H9 (cell line): ENCODE measurements around the gene SRRM3. TPM values are rescaled to one million over a fixed set of nuclear protein-coding genes. Genes with fewer than 3 reads are reported as not detected.

Source experiments
- DNase-seq: peaks from one replicate; pipeline ENCODE4 v3.0.0-alpha.2; 2017
- H2AFZ ChIP-seq: one replicate; pipeline ENCODE4 v1.6.1; 2013; ENCODE audit warnings: mild to moderate bottlenecking, low read length, control low read depth, moderate library complexity
- H2AK5ac ChIP-seq: 2 replicates; pipeline ENCODE4 v1.6.1; 2013; ENCODE audit warnings: low read length, control low read depth, mixed read lengths; ENCODE audit not compliant: insufficient read length
- H2BK120ac ChIP-seq: one replicate; pipeline ENCODE4 v1.6.1; 2013; ENCODE audit warnings: low read depth, mild to moderate bottlenecking, low read length, control low read depth, inconsistent platforms; ENCODE audit not compliant: poor library complexity, severe bottlenecking
- H2BK12ac ChIP-seq: 2 replicates; pipeline ENCODE4 v1.6.1; 2013; ENCODE audit warnings: low read length, control low read depth, mixed read lengths, low read depth; ENCODE audit not compliant: insufficient read length
- H2BK15ac ChIP-seq: 2 replicates; pipeline ENCODE4 v1.6.1; 2013; ENCODE audit warnings: low read depth, low read length, control low read depth
- H2BK20ac ChIP-seq: one replicate; pipeline ENCODE4 v1.6.1; 2013; ENCODE audit warnings: low read depth, mild to moderate bottlenecking, low read length, control low read depth, inconsistent platforms; ENCODE audit not compliant: poor library complexity, severe bottlenecking
- H2BK5ac ChIP-seq: 2 replicates; pipeline ENCODE4 v1.6.1; 2013; ENCODE audit warnings: low read length, control low read depth, mixed read lengths; ENCODE audit not compliant: insufficient read length
- H3K14ac ChIP-seq: 2 replicates; pipeline ENCODE4 v1.6.1; 2013; ENCODE audit warnings: low read length, control low read depth; ENCODE audit not compliant: insufficient read depth
- H3K18ac ChIP-seq: 2 replicates; pipeline ENCODE4 v1.6.1; 2013; ENCODE audit warnings: low read depth, mild to moderate bottlenecking, mixed read lengths, low read length, control low read depth; ENCODE audit not compliant: insufficient read length
- H3K23ac ChIP-seq: 2 replicates; pipeline ENCODE4 v1.6.1; 2013; ENCODE audit warnings: low read length, control low read depth, mixed read lengths, low read depth; ENCODE audit not compliant: insufficient read length
- H3K23me2 ChIP-seq: 2 replicates; pipeline ENCODE4 v1.6.1; 2013; ENCODE audit warnings: low read depth, mild to moderate bottlenecking, mixed read lengths, low read length, control low read depth; ENCODE audit not compliant: insufficient read length, poor library complexity, severe bottlenecking
- H3K27ac ChIP-seq: 2 replicates; pipeline ENCODE4 v1.5.1; 2013; ENCODE audit warnings: low read length, control low read depth, mixed read lengths, low read depth; ENCODE audit not compliant: insufficient read length
- H3K27me3 ChIP-seq: 2 replicates; pipeline ENCODE4 v1.6.1; 2013; ENCODE audit warnings: low read length, control low read depth, inconsistent platforms; ENCODE audit not compliant: insufficient read depth
- H3K4ac ChIP-seq: 2 replicates; pipeline ENCODE4 v1.6.1; 2013; ENCODE audit warnings: low read depth, mild to moderate bottlenecking, control low read depth, inconsistent platforms, low read length, moderate library complexity
- H3K4me1 ChIP-seq: 2 replicates; pipeline ENCODE4 v1.6.1; 2013; ENCODE audit warnings: low read length, control low read depth, inconsistent platforms; ENCODE audit not compliant: insufficient read depth
- H3K4me2 ChIP-seq: 2 replicates; pipeline ENCODE4 v1.6.1; 2013; ENCODE audit warnings: low read length, control low read depth, mixed read lengths; ENCODE audit not compliant: insufficient read length, insufficient read depth
- H3K56ac ChIP-seq: 2 replicates; pipeline ENCODE4 v1.6.1; 2013; ENCODE audit warnings: low read depth, mild to moderate bottlenecking, mixed read lengths, low read length, control low read depth; ENCODE audit not compliant: insufficient read length
- H3K79me1 ChIP-seq: 2 replicates; pipeline ENCODE4 v1.6.1; 2013; ENCODE audit warnings: low read depth, mild to moderate bottlenecking, moderate library complexity, low read length, control low read depth, inconsistent platforms; ENCODE audit not compliant: insufficient read depth, poor library complexity, severe bottlenecking
- H3K79me2 ChIP-seq: 2 replicates; pipeline ENCODE4 v1.6.1; 2013; ENCODE audit warnings: low read length, control low read depth, inconsistent platforms; ENCODE audit not compliant: insufficient read depth
- H3K9ac ChIP-seq: 2 replicates; pipeline ENCODE4 v1.6.1; 2013; ENCODE audit warnings: low read length, control low read depth, mixed read lengths; ENCODE audit not compliant: insufficient read length; ENCODE audit errors: extremely low read depth
- H3K9me3 ChIP-seq: one replicate; pipeline ENCODE4 v1.6.1; 2013; ENCODE audit warnings: low read depth, low read length, inconsistent platforms; ENCODE audit not compliant: control insufficient read depth
- H3T11ph ChIP-seq: one replicate; pipeline ENCODE4 v1.6.1; 2013; ENCODE audit warnings: mild to moderate bottlenecking, low read length, control low read depth, inconsistent platforms
- H4K20me1 ChIP-seq: one replicate; pipeline ENCODE4 v1.6.1; 2013; ENCODE audit not compliant: control insufficient read depth, insufficient read length, insufficient read depth
- H4K5ac ChIP-seq: 2 replicates; pipeline ENCODE4 v1.6.1; 2013; ENCODE audit warnings: low read depth, mild to moderate bottlenecking, mixed read lengths, low read length, control low read depth; ENCODE audit not compliant: insufficient read length
- H4K8ac ChIP-seq: replicated peaks from 2 replicates; pipeline ENCODE4 v1.6.1; 2013; ENCODE audit warnings: low read length, control low read depth, mixed read lengths, low read depth; ENCODE audit not compliant: insufficient read length
- H4K91ac ChIP-seq: 2 replicates; pipeline ENCODE4 v1.6.1; 2013; ENCODE audit warnings: low read depth, mild to moderate bottlenecking, moderate library complexity, mixed read lengths, low read length, control low read depth; ENCODE audit not compliant: insufficient read length
- H3K27ac Mint-ChIP-seq, 3 experiments: 2 replicates in 2 of 3; 3 replicates in 1 of 3; pipeline ENCODE4 v1.8.0; 2020 to 2021; ENCODE audit warnings: mixed read lengths in 3 of 3, mild to moderate bottlenecking in 1 of 3, moderate library complexity in 1 of 3
- H3K27me3 Mint-ChIP-seq: 2 replicates; pipeline ENCODE4 v1.8.0; 2021; ENCODE audit warnings: low read depth, mild to moderate bottlenecking, moderate library complexity, mixed read lengths
- H3K36me3 Mint-ChIP-seq, 3 experiments: 2 replicates in 2 of 3; 3 replicates in 1 of 3; pipeline ENCODE4 v1.8.0; 2020 to 2021; ENCODE audit warnings: low read depth in 3 of 3, mixed read lengths in 3 of 3; ENCODE audit not compliant: insufficient read depth in 1 of 3
- H3K4me1 Mint-ChIP-seq, 2 experiments: 2 replicates each; pipeline ENCODE4 v1.8.0; 2020; ENCODE audit warnings: mixed read lengths in 2 of 2
- H3K4me3 Mint-ChIP-seq, 2 experiments: 2 replicates in 1 of 2; 3 replicates in 1 of 2; pipeline ENCODE4 v1.8.0; 2020 to 2021; ENCODE audit warnings: mild to moderate bottlenecking in 2 of 2, mixed read lengths in 2 of 2, moderate library complexity in 1 of 2
- H3K9me3 Mint-ChIP-seq, 2 experiments: 2 replicates in 1 of 2; 3 replicates in 1 of 2; pipeline ENCODE4 v1.8.0; 2020; ENCODE audit warnings: mild to moderate bottlenecking in 2 of 2, mixed read lengths in 2 of 2, moderate library complexity in 1 of 2
- WGBS: extraction: QIAGEN DNeasy Blood & Tissue Kit; methylation state at CpG from one replicate; pipeline ENCODE4 v1.1.7; 2013; ENCODE audit warnings: missing lambda C conversion rate, low lambda C conversion rate, mixed read lengths; ENCODE audit not compliant: insufficient read length; ENCODE audit errors: extremely low coverage; 5-methylcytosine and 5-hydroxymethylcytosine counted together
- total RNA-seq: library from RNA; stranded (reverse); gene quantifications from 2 replicates; pipeline ENCODE4 v1.2.1, GENCODE V29; 2021
- TF ChIP-seq, protein P1 (sequence below): fragments of 200-600 bp; sonication (generic); conservative IDR thresholded peaks from 3 replicates; pipeline ENCODE4 v1.8.0; 2021; ENCODE audit warnings: antibody characterized with exemption, mild to moderate bottlenecking

SRRM3 gene
- total RNA-seq, 1 experiment from 2014 or later = 11.0 TPM

DNA sequence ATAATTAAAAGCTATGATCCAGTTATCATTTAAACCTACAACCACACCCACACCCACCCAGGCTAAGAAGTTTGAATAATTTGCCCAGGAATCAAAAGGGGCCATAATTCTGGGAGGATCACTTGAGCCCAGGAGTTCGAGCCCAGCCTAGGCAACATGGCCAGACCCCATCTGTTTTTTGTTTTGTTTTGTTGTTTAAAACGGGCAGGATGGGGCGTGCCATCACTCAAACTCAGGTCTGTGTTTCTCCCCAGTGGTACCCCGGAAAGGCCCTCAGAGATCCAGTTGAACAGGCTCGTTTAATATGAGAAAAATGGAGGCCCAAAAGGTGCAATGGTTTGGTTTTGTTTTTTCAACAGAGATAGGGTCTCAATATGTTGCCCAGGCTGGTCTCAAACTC, 124.1 kb downstream of the SRRM3 start:
- Histone ChIP-seq H2BK12ac (no peak overlapping the region), H3K4me1 (no peaks in the 10 kb centered on the region), H2BK20ac (no peak overlapping the region), H3K23ac (no peak overlapping the region), H3K79me2 (peaks cover 15% of the 10 kb centered on the region; the same call in 1 of the 2 replicates), H3K9ac (no peak overlapping the region), H2BK120ac (no peak overlapping the region), H3K4me2 (no peak overlapping the region), H3K27me3 (no peaks in the 10 kb centered on the region), H4K91ac (no peak overlapping the region), H2BK5ac (no peak overlapping the region), H2BK15ac (no peak overlapping the region), H3K56ac (no peak overlapping the region), H3T11ph (no peak overlapping the region), H3K79me1 (peaks cover 3% of the 10 kb centered on the region), H3K18ac (no peak overlapping the region), H3K4ac (no peak overlapping the region), H4K20me1 (no peaks in the 10 kb centered on the region), H4K8ac (no peak overlapping the region), H2AK5ac (no peak overlapping the region), H2AFZ (no peak overlapping the region), H3K9me3 (no peaks in the 10 kb centered on the region), H3K23me2 (no peaks in the 10 kb centered on the region), H4K5ac (no peak overlapping the region), H3K27ac (no peak overlapping the region), H3K14ac (no peak overlapping the region)
- H3K27me3 Mint-ChIP-seq = no peaks in the 10 kb centered on the region
- peaks cover 0 to 3% of the 10 kb centered on the region in 2 experiments; a peak in 1 of 4 replicates for H3K4me1 Mint-ChIP-seq
- DNase-seq = no peak
- H3K4me3 Mint-ChIP-seq = no peak overlapping the region
- TF ChIP-seq, protein P1, sequence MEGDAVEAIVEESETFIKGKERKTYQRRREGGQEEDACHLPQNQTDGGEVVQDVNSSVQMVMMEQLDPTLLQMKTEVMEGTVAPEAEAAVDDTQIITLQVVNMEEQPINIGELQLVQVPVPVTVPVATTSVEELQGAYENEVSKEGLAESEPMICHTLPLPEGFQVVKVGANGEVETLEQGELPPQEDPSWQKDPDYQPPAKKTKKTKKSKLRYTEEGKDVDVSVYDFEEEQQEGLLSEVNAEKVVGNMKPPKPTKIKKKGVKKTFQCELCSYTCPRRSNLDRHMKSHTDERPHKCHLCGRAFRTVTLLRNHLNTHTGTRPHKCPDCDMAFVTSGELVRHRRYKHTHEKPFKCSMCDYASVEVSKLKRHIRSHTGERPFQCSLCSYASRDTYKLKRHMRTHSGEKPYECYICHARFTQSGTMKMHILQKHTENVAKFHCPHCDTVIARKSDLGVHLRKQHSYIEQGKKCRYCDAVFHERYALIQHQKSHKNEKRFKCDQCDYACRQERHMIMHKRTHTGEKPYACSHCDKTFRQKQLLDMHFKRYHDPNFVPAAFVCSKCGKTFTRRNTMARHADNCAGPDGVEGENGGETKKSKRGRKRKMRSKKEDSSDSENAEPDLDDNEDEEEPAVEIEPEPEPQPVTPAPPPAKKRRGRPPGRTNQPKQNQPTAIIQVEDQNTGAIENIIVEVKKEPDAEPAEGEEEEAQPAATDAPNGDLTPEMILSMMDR = no peak
- no CpG with 5 or more reads among the region's 5 CpGs for WGBS
- no peaks in the 10 kb centered on the region for H3K9me3 Mint-ChIP-seq
- peaks cover 39 to 85% (median 55%) of the 10 kb centered on the region in 3 experiments; a peak in 6 of 7 replicates for H3K36me3 Mint-ChIP-seq
- no peak overlapping the region for H3K27ac Mint-ChIP-seq
